Left ventricle myocardium inferior (tissue), 1 donor: ENCODE measurements around the gene RTP3. TPM values are rescaled to one million over a fixed set of nuclear protein-coding genes. Genes with fewer than 3 reads are reported as not detected.

Experiments used
- DNase-seq: peaks from one replicate; pipeline ENCODE4 v3.0.0-alpha.2; 2020
- H3K27ac ChIP-seq: fragments of 200-600 bp; replicated peaks from 2 replicates; pipeline ENCODE4 v1.8.0; 2021
- H3K27me3 ChIP-seq: fragments of 200-600 bp; 2 replicates; pipeline ENCODE4 v1.8.0; 2021; ENCODE audit warnings: low read depth
- H3K36me3 ChIP-seq: fragments of 200-600 bp; 2 replicates; pipeline ENCODE4 v1.8.0; 2021
- H3K4me1 ChIP-seq: fragments of 200-600 bp; 2 replicates; pipeline ENCODE4 v1.8.0; 2021
- H3K4me3 ChIP-seq: fragments of 200-600 bp; 2 replicates; pipeline ENCODE4 v1.8.0; 2021; ENCODE audit warnings: mild to moderate bottlenecking, moderate library complexity
- H3K9me3 ChIP-seq: fragments of 200-600 bp; replicated peaks from 2 replicates; pipeline ENCODE4 v1.8.0; 2021
- intact Hi-C: fragments of 100-400 bp; cut with micrococcal nuclease; formaldehyde crosslinking; loops from one replicate; pipeline ENCODE4 v1.11.0; 2022
- total RNA-seq: library from RNA; stranded (reverse); fragmentation: NEBNext Ultra II Directional; extraction: Animal tissue kit (Norgen Biotek cat#: 25700); gene quantifications from one replicate; pipeline ENCODE4 v1.2.1, GENCODE V29; 2021
- TF ChIP-seq, protein P1 (sequence below): fragments of 200-600 bp; IDR thresholded peaks from 2 replicates; pipeline ENCODE4 v1.8.0; 2021; ENCODE audit warnings: antibody characterized with exemption, mild to moderate bottlenecking, borderline replicate concordance
- donor health status: DM: no; HTN: yes; CAD: no; lungs with severe emphysema.

Gene RTP3
- total RNA-seq, 1 donor from 2014 or later = not detected

DNA sequence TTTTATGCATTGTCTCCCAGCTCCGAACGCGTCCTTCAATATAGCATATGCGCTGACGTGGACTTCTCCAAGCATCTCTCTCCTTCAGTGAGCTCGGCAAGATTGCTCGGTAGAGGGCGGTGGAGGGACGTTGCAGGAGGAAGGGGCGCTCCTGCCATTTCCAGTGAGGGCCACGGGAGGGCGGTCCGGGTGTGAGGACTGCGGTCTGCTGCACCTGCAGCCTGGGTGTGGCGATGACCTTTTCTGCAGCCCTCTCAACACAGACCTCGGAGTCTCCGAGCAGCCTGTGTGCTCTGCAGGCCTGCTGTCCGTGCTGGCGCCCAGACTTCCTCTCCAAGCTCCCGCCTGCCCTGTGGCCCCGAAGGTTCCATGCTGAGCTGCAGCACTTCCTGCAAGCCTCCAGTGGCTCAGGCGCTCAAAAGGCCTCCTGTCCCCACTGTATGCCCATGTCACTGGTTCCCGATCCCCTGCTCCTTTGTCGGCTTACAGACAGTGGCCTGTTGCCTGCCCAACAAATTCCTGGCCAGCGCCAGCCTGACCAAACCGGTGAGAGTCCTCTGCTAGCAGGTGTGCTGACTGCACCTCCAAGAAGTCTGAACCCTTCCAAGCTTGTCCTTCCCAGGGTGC is 8.9 kb upstream of the RTP3 start:
- peak; percentile 88 for DNase-seq
- Histone ChIP-seq H3K4me1 (peaks cover 23% of the 10 kb centered on the region), H3K9me3 (no peaks in the 10 kb centered on the region), H3K27ac (no peak overlapping the region), H3K4me3 (peak overlapping the region; percentile 24), H3K36me3 (no peaks in the 10 kb centered on the region), H3K27me3 (no peaks in the 10 kb centered on the region)
- TF ChIP-seq, protein P1, sequence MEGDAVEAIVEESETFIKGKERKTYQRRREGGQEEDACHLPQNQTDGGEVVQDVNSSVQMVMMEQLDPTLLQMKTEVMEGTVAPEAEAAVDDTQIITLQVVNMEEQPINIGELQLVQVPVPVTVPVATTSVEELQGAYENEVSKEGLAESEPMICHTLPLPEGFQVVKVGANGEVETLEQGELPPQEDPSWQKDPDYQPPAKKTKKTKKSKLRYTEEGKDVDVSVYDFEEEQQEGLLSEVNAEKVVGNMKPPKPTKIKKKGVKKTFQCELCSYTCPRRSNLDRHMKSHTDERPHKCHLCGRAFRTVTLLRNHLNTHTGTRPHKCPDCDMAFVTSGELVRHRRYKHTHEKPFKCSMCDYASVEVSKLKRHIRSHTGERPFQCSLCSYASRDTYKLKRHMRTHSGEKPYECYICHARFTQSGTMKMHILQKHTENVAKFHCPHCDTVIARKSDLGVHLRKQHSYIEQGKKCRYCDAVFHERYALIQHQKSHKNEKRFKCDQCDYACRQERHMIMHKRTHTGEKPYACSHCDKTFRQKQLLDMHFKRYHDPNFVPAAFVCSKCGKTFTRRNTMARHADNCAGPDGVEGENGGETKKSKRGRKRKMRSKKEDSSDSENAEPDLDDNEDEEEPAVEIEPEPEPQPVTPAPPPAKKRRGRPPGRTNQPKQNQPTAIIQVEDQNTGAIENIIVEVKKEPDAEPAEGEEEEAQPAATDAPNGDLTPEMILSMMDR = peak; percentile 99
- intact Hi-C loops = loop anchor here (2.0 kb wide), 1 partner anchor 140 kb away; no protein-coding TSS in a partner anchor

DNA sequence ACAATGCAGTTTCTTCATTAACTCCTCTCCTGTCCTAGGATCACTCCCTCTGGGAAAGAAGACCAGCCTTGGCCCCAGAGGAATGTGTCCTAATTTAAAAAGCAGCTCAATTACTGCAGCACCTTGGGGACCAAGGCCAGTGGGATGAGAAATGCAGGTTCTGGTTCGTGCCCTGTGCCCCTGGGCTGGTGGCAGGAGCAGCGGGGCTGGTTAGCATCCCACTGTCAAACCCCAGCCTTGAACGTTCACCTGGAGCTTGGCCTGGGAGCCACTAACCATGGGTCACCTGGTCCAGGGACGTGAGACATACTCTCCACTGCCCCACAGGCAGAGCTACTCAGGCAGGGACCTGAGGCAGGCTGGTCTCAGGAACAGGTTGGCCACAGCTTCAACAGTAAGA is 8.4 kb upstream of the RTP3 start:
- TF ChIP-seq, protein P1 = no peak
- Histone ChIP-seq H3K36me3 (no peaks in the 10 kb centered on the region), H3K27ac (no peak overlapping the region), H3K4me1 (peaks cover 23% of the 10 kb centered on the region), H3K4me3 (no peak overlapping the region), H3K27me3 (no peaks in the 10 kb centered on the region), H3K9me3 (no peaks in the 10 kb centered on the region)
- intact Hi-C loops = loop anchor here (2.0 kb wide), 1 partner anchor 139 kb away; no protein-coding TSS in a partner anchor
- DNase-seq = no peak

DNA sequence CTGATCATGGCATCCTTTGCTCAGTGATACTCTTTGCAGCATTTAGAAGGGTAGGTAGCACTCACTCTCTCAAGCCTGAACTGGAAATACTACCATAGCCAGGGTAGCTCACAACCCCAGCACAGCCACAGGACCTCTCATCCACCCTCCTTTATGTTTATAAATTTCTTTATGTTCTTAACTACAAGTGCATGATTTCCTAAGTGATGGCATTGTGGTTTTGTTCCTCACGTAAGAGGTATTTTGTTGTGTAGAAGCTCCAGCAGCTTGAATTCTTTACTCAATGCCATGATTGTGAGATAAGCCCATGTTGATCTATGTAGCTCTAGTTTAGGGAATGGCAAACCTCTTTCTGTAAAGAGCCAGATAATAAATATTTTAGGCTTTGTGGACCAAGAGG is 7.9 kb upstream of the RTP3 start:
- Histone ChIP-seq H3K27ac (no peak overlapping the region), H3K4me1 (peaks cover 23% of the 10 kb centered on the region)
- TF ChIP-seq, protein P1 = no peak

DNA sequence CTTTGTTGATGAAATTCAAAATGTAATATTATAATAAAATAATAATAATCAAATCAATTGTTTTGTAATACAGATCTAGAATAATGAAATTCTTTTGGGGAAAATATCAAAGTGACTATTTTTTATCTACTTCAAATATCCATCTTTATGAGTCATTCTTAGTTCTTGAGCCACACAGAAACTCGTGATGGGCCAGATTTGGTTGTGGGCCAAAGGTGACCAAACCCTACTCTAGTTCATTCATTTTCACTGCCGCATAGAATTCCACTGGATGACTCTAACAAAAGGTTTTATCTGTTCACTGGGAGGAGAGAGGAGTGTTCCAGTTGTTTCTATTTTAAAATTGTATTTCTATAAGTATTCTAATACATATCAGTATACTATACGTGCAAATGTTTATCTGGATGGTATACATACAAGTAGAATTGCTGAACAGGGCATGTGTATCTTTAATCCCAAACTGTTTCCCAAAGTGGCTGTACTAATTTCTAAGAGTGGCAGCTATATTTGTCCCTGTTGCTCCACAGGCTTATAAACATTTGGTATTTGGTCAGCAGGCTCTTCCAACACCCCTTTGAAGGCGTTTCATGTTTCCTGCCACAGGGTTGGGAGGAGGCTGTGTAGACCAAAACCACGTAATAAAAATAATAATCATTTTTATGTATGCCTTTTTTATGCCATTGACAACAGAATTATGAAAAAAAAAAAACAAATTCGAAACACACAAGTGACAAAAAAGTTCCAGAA is 7.3 kb upstream of the RTP3 start:
- intact Hi-C loops = no loop called here
- Histone ChIP-seq H3K4me3 (no peak overlapping the region), H3K27me3 (no peaks in the 10 kb centered on the region), H3K27ac (peak overlapping the region; percentile 76), H3K9me3 (no peaks in the 10 kb centered on the region), H3K36me3 (no peaks in the 10 kb centered on the region), H3K4me1 (peaks cover 24% of the 10 kb centered on the region)
- DNase-seq = no peak
- TF ChIP-seq, protein P1 = no peak

More for the DNA sequence above, 7.9 kb upstream of the RTP3 start:
- no peak overlapping the region for H3K4me3 ChIP-seq
- H3K36me3 ChIP-seq = no peaks in the 10 kb centered on the region
- intact Hi-C loops = loop anchor here (2.0 kb wide), 1 partner anchor 139 kb away; no protein-coding TSS in a partner anchor
- H3K9me3 ChIP-seq = no peaks in the 10 kb centered on the region
- no peaks in the 10 kb centered on the region for H3K27me3 ChIP-seq
- DNase-seq = no peak

DNA sequence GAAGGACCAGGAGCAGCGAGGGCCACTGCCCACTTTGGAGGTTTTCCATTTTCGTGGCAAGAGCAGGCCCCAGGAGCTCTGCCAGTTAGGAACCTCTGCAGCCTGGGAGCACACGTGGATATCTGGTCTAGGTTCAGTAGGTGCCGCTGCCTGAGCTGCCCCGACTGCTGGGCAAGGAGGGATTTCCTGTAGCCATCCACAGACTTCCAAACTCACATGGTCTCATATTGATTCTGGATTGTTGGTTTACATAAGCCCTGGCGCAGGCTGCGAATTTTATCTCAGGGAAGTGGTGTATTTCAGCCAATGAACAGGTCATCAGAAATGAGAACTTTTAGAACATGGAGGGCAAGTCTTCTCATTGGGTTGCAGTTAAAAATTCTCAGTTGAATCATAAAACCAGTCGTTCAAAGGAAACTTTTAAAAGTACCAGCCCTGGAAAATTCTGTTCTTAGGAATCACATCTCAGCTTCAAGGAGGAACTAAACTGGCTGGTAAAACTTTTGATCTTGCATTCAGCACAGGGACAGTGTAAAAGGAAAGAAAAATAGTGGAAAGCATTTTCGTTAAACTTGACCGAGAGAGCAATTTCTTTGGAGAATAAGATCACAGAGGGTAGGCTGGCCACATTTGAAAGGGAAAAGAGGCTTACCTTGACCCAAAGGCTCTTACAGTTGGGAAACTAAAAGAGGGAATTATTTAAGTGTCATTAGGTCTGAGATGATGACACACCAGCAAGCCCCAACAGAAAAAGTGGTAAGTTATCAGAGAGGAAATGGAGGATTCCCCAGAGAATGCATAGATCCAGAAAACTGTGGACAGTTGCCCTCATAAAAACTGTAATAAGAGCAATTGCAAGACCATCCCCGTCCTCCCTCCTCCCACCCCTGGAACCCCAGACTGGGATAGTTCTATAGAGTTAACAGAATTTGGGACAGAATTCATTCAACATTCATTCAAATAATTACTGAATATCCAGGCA is 6.4 kb upstream of the RTP3 start:
- intact Hi-C loops = no loop called here
- Histone ChIP-seq H3K27ac (peak overlapping the region; percentile 76), H3K9me3 (no peaks in the 10 kb centered on the region), H3K36me3 (no peaks in the 10 kb centered on the region), H3K27me3 (no peaks in the 10 kb centered on the region), H3K4me1 (peaks cover 33% of the 10 kb centered on the region), H3K4me3 (no peak overlapping the region)
- TF ChIP-seq, protein P1 = no peak
- no peak for DNase-seq
